Measurements from ENCODE around the gene KCNJ5. TPM values are rescaled to one million over a fixed set of nuclear protein-coding genes. Genes with fewer than 3 reads are reported as not detected.

Gene KCNJ5
- total RNA-seq, 1 experiment from 2014 or later, result not detected

DNA sequence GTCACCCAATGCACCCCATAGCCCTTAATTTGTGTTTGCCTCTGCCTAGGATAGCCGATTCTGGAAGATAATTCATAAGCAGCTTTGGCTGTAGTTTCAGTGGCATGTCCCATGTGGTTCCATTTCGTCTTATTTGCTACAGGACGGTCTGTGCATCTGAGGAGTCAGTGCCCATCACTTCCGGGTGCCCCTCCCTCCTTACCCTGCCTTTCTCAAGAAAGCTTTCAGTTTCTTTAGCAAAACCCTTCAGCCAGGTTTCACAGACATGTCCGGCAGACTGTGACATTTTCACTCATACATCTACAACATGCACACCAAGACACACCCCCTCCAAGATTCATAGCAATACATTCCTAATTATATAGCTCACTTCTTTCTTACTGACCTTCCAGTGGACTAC, 37.2 kb downstream of the KCNJ5 start:
- BruUV-seq (replicated peaks), result no TSS peak
- Histone ChIP-seq H3K4me1 (no peaks in the 10 kb centered on the region), H3K9me3 (no peaks in the 10 kb centered on the region), H3K4me3 (ENCODE audit: low read depth, low read length) (no peak overlapping the region), H3K36me3 (ENCODE audit: control insufficient read depth, insufficient read depth, low read length) (no peaks in the 10 kb centered on the region), H3K27me3 (replicated peaks; ENCODE audit: control insufficient read depth, insufficient read depth, low read length) (no peaks in the 10 kb centered on the region; the same call in 1 of the 2 replicates)
- ChIA-PET POLR2A (no interaction called here), CTCF (interaction anchor here (1.5 to 2.0 kb wide), 2 partner anchors 22 to 28 kb away, joined by 5 to 8 read pairs; no protein-coding TSS in a partner anchor)
- H3K4me3 Mint-ChIP-seq (ENCODE audit: unreplicated experiment), result no peak overlapping the region
- no peaks in the 10 kb centered on the region for H3K4me1 Mint-ChIP-seq (ENCODE audit: low read depth, unreplicated experiment)
- no peaks in the 10 kb centered on the region for H3K9me3 Mint-ChIP-seq (ENCODE audit: unreplicated experiment)
- no peak overlapping the region for H3K27ac Mint-ChIP-seq (ENCODE audit: unreplicated experiment)
- intact Hi-C loops (cut with micrococcal nuclease; ENCODE audit: unreplicated experiment), result no loop called here
- peaks cover 23% of the 10 kb centered on the region for H3K27me3 Mint-ChIP-seq (ENCODE audit: insufficient read depth, unreplicated experiment)
- no peaks in the 10 kb centered on the region for H3K36me3 Mint-ChIP-seq (ENCODE audit: insufficient read depth, unreplicated experiment)
- no peak for DNase-seq
- TF ChIP-seq, protein P1, sequence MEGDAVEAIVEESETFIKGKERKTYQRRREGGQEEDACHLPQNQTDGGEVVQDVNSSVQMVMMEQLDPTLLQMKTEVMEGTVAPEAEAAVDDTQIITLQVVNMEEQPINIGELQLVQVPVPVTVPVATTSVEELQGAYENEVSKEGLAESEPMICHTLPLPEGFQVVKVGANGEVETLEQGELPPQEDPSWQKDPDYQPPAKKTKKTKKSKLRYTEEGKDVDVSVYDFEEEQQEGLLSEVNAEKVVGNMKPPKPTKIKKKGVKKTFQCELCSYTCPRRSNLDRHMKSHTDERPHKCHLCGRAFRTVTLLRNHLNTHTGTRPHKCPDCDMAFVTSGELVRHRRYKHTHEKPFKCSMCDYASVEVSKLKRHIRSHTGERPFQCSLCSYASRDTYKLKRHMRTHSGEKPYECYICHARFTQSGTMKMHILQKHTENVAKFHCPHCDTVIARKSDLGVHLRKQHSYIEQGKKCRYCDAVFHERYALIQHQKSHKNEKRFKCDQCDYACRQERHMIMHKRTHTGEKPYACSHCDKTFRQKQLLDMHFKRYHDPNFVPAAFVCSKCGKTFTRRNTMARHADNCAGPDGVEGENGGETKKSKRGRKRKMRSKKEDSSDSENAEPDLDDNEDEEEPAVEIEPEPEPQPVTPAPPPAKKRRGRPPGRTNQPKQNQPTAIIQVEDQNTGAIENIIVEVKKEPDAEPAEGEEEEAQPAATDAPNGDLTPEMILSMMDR (IDR thresholded peaks at IDR 0.05; ENCODE audit: insufficient read depth in 1 of 2, low read depth in 1 of 2, low read length in 1 of 2, severe bottlenecking in 1 of 2, unreplicated experiment in 1 of 2), result no peak

DNA sequence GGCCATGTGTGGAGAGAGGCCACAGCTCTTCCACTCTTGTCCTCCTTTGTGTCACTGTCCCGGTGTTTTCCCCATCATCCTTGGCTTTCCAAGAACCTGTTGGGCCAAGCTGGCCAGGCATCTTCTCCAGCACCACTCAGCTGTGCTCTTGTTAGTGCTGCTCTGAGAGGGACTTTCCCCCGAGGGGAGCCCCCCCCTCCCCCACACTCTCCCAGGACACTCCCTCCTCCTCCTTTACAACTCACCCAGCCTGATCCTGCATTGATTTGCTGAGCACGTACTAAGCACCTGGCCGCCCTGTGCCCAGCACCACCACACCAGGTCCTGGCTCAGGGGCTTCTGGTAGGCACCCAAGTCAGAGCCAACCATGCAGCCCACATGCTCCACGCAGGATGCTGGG, 38.3 kb downstream of the KCNJ5 start:
- intact Hi-C loops (cut with micrococcal nuclease; ENCODE audit: unreplicated experiment), result no loop called here
- H3K27ac Mint-ChIP-seq (ENCODE audit: unreplicated experiment), result no peak overlapping the region
- BruUV-seq (replicated peaks), result no TSS peak
- Histone ChIP-seq H3K9me3 (no peaks in the 10 kb centered on the region), H3K4me3 (ENCODE audit: low read depth, low read length) (no peak overlapping the region), H3K4me1 (no peaks in the 10 kb centered on the region), H3K36me3 (ENCODE audit: control insufficient read depth, insufficient read depth, low read length) (no peaks in the 10 kb centered on the region), H3K27me3 (replicated peaks; ENCODE audit: control insufficient read depth, insufficient read depth, low read length) (no peaks in the 10 kb centered on the region; the same call in 1 of the 2 replicates)
- TF ChIP-seq, protein P1 (IDR thresholded peaks at IDR 0.05; ENCODE audit: insufficient read depth in 1 of 2, low read depth in 1 of 2, low read length in 1 of 2, severe bottlenecking in 1 of 2, unreplicated experiment in 1 of 2), result no peak
- H3K27me3 Mint-ChIP-seq (ENCODE audit: insufficient read depth, unreplicated experiment), result peaks cover 22% of the 10 kb centered on the region
- POLR2A ChIA-PET, result no interaction called here
- H3K4me3 Mint-ChIP-seq (ENCODE audit: unreplicated experiment), result no peak overlapping the region
- no peak for DNase-seq
- no peaks in the 10 kb centered on the region for H3K36me3 Mint-ChIP-seq (ENCODE audit: insufficient read depth, unreplicated experiment)
- H3K9me3 Mint-ChIP-seq (ENCODE audit: unreplicated experiment), result no peaks in the 10 kb centered on the region
- CTCF ChIA-PET, result interaction anchor here (2.0 kb wide), 1 partner anchor 27 kb away, joined by 8 read pairs; no protein-coding TSS in a partner anchor
- H3K4me1 Mint-ChIP-seq (ENCODE audit: low read depth, unreplicated experiment), result no peaks in the 10 kb centered on the region

DNA sequence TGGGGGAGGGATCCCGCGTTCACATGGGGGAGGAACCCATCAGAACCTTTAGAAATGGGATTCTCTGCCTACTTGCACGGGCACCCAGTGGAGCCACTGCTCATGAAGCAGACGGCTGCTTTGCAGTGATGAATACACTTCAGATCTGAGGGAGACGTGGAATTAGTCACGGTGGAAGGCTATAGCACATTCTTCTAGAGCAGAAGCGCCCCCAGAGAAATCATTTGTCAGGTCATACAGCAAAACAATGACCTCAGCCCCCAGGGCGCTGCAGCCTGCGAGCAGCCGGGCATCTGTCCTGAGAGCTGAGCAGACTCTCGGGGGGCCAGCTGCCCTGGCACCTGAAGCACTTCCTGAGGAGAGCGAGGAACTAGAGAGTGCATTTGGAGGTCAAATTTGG, 38.8 kb downstream of the KCNJ5 start:
- H3K9me3 Mint-ChIP-seq (ENCODE audit: unreplicated experiment), result no peaks in the 10 kb centered on the region
- H3K27me3 Mint-ChIP-seq (ENCODE audit: insufficient read depth, unreplicated experiment), result peaks cover 22% of the 10 kb centered on the region
- no peak for DNase-seq
- Histone ChIP-seq H3K27me3 (replicated peaks; ENCODE audit: control insufficient read depth, insufficient read depth, low read length) (no peaks in the 10 kb centered on the region; the same call in 1 of the 2 replicates), H3K36me3 (ENCODE audit: control insufficient read depth, insufficient read depth, low read length) (no peaks in the 10 kb centered on the region), H3K4me3 (ENCODE audit: low read depth, low read length) (no peak overlapping the region), H3K4me1 (no peaks in the 10 kb centered on the region), H3K9me3 (no peaks in the 10 kb centered on the region)
- H3K4me1 Mint-ChIP-seq (ENCODE audit: low read depth, unreplicated experiment), result no peaks in the 10 kb centered on the region
- no peak overlapping the region for H3K4me3 Mint-ChIP-seq (ENCODE audit: unreplicated experiment)
- no peak overlapping the region for H3K27ac Mint-ChIP-seq (ENCODE audit: unreplicated experiment)
- CTCF ChIA-PET, result interaction anchor here (2.0 kb wide), 1 partner anchor 26 kb away, joined by 8 read pairs; no protein-coding TSS in a partner anchor
- H3K36me3 Mint-ChIP-seq (ENCODE audit: insufficient read depth, unreplicated experiment), result no peaks in the 10 kb centered on the region
- TF ChIP-seq, protein P1 (IDR thresholded peaks at IDR 0.05; ENCODE audit: insufficient read depth in 1 of 2, low read depth in 1 of 2, low read length in 1 of 2, severe bottlenecking in 1 of 2, unreplicated experiment in 1 of 2), result no peak
- intact Hi-C loops (cut with micrococcal nuclease; ENCODE audit: unreplicated experiment), result no loop called here
- no TSS peak for BruUV-seq (replicated peaks)
- POLR2A ChIA-PET, result no interaction called here
